Activated CD8-positive, alpha-beta memory T cell treated with anti-CD3 and anti-CD28 coated beads, Interleukin-2, amount 50 U/mL, for 4 hours (primary cell): ENCODE measurements around the gene NUP62.

Experiments
- DNase-seq: peaks from one replicate; pipeline ENCODE4 v3.0.0-alpha.2; 2020

Gene NUP62

GRCh38 chr19:49896863-49897621, 32.3 kb downstream of the NUP62 start, which contains the start of gene IL4I1:
IL4I1 (minus strand) TSS chr19:49896887; CDS start chr19:49896160, 727 bp downstream.
- DNase-seq = peak; percentile 58

DNA sequence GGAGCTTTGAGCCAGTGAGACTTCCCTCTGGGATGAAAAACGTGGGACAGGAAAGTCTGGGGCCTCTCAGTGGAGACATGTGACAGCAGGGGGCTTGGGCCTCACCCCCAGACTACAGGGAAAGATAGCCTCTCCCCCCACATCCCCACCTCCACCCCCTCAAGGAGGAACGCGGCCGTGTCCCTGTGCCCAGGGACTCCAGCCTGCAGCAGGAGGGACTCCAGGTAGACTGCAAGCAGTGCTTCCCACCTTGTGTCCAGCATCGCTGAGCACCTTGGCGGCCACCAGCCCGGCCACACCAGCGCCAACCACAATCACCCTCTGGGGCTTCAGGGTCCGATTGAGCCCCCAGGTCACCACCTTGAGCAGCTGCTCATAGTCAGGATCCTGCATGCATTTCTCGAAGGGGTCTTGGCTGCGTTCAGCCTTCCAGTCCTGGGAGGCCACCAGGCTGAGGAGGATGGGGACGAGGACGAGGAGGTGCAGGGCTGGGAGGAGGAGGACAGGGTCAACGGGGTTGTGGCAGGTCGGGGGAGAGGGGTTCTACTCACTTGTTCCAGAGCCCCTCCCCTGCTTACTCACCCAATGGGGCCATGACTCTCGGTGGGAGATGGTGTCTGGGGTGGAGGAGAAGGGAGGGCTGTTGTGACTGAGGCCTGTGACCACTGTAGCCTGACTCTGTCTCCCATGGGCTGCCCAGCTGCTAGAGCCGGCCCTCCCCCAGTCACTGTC, 33.6 kb downstream of the NUP62 start:
- peak; percentile 19 for DNase-seq

DNA sequence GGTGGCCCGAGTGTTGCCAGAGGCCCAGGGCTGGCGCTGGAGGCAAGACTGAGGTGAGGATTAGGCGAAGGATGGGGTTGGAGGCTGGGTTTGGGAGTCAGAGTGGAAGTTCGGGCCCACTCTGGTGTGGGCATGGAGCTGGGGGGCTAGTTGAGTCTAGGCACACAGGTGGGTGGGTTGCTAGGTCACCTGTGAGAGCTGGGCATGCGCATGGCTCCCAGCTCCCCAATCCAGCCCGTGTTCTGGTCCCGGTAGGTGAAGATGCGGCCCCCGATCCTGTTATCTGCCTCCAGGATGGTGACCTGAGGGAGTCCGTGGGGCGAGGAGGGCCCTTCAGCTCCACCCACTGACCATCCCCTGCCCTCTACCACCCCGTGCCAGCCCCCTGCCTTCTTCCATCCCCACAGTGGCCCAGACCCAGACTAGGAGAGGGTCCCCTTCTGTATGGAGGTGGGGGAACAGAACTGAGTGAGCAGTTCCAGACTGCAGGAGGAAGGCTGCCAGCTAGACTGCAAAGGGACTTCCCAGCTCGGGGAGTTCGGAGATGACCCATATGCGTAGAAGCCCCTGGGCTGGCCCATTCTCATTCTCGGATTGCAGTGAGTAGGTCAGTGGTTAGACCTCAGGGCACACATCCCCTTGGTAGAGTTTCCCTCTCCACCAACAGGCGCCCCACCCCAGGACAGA, 34.3 kb downstream of the NUP62 start:
- peak; percentile 18 for DNase-seq

DNA sequence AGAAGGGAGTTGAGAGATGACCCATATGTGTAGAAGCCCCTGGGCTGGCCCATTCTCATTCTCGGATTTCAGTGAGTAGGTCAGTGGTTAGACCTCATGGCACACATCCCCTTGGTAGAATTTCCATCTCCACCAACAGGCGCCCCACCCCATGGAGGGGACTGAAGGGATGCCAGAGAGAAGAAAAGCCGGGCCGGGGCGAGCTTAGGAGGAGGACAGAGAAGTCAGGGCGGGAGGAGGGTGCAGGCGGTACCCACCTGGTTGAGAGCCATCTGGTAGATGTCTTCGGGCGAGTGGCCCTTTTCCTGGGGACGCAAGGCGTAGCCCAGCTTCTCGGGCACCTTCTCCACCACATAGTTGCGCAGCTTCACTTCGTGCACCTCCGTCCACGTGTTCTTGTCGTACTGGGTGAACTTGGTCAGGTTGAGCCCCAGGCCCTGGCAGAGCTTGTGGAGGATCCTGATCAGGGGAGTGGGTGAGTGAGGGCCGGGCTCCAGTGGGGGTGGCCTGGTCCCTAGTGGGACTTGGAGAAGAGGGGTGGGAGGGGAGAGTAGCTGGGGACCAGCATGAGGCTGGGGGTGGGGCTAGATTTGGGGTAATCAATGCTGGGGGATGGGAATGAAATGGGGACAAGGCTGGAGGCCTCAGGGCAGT, 35.2 kb downstream of the NUP62 start:
- DNase-seq = no peak

- DNase-seq = no peak
These were observed 36.6 kb downstream of the NUP62 start for GRCh38 chr19:49892716-49893115.

GRCh38 chr19:49891393-49891792, 37.9 kb downstream of the NUP62 start:
- no peak for DNase-seq

- peak; percentile 66 for DNase-seq
These were observed 38.7 kb downstream of the NUP62 start for GRCh38 chr19:49890349-49891311.

DNA sequence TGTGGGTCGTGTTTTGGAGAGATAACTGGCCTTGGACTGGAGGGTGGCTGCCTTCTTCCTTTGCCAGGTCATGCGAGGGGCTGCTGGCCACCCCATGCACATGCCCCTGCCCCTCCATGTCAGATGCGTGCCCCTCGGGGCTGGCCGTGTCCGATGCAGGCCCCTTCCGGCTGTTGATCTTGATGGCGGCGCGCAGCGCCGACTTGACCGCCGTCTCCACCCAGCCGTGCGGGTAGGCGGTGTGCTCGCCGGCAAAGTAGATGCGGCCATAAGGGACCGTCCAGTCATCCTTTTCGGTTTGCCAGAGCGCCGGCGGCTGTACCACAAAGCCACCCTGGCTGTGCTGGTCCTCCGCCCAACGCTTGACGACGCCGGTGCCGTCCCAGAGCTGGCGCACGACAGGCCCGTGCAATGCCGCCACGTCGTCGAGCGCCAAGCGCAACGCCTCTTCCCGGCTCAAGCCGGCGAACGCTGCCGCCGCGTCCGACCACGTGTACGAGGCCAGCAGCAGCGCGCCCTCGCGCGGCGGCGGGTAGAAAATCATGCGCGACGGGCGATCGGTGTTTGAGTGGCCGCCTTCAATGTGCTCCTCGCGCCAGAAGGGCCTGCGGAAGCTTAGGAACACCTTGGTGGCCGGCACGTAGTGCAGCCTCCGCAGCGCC, 39.5 kb downstream of the NUP62 start:
- DNase-seq = peak; percentile 76

- DNase-seq = no peak
These were observed 40.1 kb downstream of the NUP62 start for GRCh38 chr19:49889038-49889686.

GRCh38 chr19:49888510-49888824, 40.8 kb downstream of the NUP62 start:
- DNase-seq = no peak

DNA sequence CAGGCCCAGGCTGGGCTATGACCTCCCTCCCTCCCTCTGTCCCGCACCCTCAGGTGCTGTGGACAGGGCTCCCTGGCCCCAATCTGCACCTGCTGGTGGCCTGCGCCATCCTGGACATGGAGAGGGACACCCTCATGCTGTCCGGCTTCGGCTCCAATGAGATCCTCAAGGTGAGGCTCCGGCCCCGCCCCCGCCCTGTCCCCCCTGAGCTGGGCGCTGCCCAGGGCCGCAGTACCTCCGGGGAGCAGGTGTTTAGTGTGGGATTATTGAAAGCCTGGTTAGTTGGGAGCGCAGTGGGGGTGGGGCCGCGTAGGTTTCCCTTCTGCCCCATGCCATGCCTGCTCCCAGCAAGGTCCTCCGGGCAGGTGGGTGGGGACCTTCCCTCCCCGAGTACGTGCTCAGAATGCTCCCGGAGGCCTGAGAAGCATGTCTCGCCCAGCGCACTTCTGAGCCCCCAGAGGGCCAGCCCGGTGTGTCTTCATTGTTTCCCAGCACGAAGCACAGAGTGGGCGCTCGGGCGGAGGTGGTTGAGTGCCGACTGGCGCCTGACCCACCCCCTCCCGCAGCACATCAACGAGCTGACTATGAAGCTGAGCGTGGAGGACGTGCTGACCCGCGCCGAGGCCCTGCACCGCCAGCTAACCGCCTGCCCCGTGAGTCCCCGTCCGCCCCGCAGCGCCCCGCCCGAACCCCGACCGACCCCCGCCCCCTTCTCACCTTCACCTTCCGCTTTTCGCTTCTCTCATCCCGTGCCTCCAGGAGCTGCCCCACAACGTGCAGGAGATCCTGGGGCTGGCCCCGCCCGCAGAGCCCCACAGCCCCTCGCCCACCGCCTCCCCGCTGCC, 41.4 kb downstream of the NUP62 start:
- DNase-seq = no peak

- no peak for DNase-seq
These were observed 42.2 kb downstream of the NUP62 start for GRCh38 chr19:49887037-49887664.

GRCh38 chr19:49884760-49885159, 44.5 kb downstream of the NUP62 start:
- no peak for DNase-seq

DNA sequence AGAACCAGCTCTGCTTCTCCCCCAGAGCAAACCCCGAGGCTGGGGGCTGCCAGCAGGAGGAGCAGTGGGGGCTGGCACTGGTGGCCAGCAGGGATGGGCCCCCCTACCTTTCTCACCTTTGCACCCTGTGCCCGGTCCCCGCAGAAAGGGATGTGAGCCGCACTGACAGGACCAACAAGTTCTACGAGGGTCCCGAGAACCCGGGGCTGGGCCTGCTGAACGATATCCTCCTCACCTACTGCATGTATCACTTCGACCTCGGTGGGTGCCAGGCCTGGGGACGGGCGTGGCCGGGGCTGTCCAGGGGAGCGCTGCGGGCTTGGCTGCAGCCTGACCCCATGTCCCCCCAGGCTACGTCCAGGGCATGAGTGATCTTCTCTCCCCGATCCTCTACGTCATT, 45.2 kb downstream of the NUP62 start:
- DNase-seq = no peak

DNA sequence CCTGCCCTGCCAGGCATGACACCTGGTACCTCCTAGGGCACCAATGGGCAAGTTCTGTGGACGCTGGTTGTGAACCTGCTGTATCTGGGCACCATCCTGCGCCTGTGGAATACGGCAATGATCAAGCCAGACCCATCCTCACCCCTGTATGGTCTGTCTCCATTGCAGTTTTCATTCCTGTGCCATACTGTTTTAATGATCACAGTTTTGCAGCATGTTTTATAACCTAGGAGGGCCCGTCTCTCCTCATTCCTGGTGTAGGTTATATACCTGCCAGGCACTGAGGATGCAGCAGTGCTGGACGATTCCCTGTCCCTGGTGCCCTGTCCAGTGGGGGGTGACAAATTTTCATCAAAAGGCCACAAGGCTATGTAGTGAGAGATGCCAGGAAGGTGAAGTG, 46.2 kb downstream of the NUP62 start:
- no peak for DNase-seq

- DNase-seq = no peak
These were observed 46.7 kb downstream of the NUP62 start for GRCh38 chr19:49882643-49883042.

DNA sequence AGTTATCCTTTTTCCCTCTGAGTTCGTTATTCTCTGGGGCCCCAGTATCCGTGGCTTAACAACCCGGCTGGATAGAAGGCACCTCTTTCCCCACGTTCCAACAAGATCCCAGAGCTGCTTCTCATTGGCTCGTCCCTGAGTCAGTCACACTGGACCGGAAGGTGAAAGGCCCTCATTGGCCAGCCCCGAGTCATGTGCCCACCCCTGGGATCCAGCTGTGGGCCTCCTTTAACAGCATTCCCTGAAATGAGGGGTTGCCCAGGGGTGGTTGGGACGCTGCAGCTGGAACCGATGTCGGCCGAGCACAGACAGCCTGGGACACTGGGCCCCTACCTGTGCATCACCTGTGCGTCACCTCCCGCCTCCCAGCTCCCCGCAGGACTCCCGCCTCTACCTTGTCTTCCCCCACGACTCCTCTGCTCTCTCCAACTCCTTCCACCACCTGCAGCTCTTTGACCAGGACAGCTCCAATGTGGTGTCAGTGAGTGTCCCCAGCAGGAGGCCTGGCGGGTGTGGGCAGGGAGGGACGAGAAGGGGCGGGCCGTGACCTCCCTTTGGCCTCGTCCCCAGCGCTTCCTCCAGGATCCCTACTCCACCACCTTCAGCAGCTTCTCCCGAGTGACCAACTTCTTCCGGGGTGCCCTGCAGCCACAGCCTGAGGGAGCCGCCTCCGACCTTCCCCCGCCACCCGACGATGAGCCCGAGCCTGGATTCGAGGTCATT, 47.5 kb downstream of the NUP62 start:
- DNase-seq = no peak

GRCh38 chr19:49881186-49881585, 48.1 kb downstream of the NUP62 start:
- DNase-seq = no peak
